ENCODE data around the gene EML6.

Gene EML6

DNA sequence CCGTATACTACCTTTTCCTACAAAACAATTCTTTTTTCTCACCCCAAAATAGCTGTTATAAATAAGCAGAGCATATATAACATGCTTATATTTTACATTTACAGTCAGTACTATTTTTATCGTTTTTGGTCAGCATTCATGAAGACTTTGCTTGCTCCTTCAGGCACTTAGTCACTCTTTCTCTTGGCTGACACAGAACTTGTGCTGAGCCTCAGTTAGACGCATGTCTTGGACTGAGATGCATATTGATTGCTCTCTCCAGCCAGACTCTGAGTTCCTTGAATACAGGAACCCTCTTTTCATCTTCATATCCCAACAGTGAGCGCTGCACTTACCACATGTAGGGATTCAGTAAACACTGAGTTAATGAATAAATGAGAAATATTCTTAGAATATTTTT is 168.4 kb downstream of the EML6 start:
- no peak for DNase-seq

DNA sequence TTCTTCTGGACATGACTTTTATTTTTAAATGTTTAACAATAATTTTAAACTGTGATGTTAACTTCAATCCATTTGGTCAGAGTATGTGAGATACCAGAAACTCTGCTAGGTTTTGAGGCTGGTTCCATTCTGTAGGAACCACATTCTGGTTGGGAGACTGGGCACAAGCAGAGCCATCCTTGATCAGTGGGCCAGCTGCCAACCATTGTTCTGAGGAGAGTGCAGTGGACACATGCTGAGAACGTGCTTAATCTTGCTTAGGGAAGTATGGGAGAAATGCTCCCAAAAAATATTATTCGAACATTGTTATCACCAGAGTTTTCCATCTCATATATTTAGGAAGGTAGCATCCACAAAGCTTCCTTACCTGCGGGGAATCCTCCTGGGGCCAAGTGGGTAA is 171.0 kb downstream of the EML6 start:
- no peak for DNase-seq

DNA sequence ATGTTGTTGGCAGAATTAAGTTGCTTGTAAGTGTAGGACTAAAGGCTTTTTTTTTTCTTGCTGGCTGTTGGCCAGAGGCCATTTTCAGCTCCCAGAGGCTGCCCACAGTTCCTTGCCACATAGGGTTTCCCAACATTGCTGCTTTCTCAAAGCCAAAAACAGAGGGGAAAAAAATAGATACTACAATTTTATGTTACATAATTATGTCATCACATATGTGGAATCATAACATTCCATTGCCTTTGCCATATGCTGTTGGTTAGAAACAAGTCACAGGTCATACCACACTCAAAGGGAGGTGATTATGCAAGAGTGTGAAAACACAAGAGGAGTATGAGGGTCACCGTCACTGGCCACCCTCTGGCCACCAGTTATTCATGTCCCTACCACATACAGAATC is 172.3 kb downstream of the EML6 start:
- no peak for DNase-seq

DNA sequence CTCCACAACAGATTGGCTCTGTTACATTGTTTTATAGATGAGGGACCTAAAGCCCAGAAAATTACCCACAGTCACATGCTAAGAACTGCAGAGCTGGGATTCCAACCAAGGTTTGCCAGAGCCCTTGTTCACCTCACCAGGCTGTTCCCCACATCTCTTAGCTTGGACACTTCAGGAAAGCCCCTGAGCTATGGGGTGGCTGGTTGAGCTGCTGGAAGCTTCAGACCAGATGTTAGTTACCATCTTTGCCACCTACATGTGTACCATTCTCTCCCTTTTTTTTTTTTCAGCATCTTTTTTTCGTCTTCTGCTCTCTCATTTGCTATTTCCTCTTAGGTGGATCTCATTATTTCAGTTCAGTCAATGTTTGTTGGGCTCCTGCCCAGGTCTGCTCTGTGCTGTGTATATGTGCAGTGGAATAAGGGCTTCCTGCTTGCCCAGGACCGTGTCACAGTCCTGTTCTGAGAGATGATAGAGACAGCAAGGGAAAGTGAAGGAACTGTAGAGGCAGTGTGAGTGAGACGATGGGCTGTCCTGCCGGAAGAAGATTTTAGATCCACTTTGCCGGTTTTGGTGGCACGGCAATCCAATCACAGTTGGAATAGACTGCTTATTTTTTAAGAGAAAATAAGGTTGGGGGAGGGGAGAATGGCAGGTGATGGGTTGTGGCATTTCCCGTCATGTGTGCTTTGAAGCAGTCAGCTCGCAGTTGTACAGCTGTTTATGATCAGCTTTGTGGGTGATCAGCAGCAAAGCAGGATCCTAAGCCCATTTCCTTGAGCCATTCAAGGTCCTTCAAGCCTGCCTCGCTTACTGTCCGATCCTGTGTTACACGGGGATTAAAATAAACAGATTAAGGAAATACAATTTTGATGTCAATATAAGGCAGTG is 174.2 kb downstream of the EML6 start:
- no peak for DNase-seq

DNA sequence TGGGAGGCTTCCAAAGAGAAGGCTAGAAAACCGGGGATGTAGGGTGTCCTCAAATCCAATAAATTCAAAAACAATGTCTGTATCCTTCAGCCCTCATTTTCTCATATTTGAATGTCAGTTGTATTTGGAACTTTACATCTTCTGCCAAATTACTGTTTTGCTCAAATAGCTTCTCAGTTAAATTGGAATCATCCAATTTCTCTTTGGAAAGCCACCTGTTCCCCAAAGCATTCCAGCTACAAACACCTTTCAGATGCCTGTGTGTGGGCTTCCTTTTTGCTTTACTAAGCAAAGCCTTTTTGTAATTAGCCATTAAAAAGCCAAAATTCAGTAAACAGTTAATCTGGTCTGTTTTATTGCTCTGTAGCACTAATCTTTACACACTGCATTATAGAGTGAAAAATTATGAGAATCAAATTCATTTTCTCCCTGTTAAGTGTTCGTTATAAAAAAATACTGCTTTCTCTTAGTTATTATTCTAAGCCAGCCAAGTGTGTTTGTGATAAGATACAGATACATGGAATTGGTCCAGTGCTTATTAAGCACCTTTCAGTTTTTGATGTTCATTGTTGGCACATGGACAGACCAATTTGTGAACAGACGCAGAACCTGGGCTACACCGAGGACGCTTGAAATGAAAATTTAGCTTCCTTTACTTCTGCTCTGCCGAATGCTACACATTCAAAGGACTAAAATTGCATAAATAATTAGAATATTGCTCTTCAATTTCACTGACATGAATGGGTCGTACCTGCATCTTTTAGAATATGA is 175.2 kb downstream of the EML6 start:
- DNase-seq = no peak

DNA sequence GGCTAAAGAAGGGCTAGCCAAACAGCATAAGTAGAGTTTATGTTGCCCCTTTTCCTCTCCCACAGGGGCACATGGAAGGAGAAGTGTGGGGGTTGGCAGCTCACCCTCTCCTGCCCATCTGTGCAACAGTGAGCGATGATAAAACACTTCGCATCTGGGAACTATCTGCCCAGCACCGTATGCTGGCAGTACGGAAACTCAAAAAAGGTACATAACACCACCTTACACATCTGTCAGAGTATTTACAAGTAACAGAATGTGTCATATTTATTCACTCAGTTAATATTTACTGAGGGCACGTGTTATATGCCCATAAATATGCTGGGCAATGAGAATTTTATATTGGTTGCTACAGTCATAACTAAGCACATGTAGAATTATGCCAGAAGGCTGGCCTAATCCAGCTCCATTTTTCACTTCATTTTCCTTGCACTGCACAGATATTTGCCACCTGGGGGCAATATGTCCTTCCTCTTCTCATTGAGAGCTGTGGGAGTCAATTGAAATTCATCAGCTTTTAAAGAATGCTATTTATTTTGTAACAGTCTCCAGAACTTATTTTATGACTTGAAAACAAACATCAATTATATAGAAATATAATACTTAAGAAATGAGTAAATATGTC is 176.2 kb downstream of the EML6 start:
- DNase-seq = no peak

DNA sequence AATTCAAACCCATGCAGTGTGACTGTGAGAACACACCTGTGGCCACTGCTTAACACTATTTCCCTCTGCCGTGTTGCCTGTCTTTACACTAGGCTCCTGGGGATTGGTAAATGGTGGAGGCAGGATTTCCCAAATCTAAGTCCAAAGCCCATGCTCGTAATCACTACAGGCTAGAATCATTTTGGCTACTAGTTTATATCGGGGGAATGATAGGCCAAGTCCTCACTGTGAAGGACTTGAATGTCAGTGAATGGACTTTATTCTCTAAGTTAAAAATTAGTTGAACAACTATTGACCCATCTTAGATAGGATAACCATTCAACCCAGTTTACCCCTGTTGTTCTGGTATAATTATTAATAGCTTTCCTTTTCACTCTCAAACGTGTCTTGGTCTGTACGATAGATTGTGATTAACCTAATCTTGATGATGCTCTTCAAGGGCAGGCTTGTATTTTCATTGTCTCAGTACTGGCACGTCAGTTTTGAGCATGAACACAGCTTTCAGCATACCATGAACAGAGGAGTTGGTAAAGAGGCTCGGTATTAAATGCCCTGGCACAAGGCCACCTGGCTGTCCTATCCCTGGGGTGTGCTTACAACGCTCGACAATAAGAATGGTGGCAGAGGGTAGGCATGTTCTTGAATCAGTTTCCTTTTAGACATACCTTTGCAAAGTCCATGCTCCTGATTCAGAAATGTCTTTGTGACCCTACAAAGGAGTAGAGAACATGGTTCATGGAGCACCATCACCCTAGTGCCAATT is 177.9 kb downstream of the EML6 start:
- no peak for DNase-seq

DNA sequence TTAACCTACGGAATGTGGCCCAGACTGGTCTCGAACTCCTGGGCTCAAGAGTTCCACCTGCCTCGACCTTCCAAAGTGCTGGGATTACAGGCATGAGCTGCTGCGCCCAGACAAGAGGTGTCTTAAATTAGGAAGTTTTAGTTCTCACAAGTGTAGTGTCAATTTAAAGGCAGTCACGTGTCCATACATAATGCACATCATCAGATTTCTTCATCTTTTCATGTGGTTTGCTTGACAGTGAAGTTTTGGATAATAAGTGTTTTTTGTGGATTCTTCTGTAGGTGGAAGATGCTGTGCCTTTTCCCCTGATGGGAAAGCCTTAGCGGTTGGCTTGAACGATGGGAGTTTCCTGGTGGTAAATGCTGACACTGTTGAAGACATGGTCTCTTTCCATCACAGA is 179.3 kb downstream of the EML6 start:
- DNase-seq = no peak

DNA sequence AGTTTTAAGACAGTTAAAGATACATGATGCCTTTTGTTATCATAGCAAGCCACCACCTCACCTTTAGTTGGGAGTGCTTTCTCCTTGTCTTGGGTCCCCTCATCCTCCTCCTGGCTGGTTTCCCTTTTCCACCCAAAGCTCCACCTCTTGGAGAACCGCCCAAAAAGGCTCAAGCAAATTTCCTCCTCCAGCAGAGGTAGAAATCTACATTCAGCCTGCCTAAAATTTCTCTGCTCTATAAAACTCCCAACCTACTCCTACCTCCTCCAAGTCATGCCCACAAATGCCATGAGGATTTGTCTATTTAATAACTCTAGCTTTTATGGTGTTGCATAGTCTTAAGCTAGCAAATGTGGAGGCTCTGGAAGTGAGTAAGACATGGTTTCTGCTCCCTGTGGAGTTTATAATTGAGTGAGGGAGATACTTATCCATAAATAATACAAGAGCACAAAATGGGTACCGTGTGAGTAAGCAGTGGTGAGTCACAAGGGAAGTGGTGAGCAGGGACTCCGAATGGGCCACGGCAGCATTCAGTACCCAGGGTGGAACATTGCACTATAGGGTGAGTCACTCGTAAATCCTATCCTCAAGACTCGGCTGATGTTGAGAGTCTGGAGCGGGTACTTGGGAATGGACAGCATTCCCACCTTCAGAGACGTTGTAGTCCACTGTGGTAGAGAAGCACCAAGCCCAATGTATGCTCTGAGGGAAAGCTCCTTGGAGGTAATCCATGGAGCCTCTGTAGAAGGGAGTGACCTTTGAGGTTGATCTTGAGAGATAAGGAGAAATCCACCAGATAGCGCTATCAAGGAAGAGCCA is 180.5 kb downstream of the EML6 start:
- DNase-seq = peak; percentile 80

DNA sequence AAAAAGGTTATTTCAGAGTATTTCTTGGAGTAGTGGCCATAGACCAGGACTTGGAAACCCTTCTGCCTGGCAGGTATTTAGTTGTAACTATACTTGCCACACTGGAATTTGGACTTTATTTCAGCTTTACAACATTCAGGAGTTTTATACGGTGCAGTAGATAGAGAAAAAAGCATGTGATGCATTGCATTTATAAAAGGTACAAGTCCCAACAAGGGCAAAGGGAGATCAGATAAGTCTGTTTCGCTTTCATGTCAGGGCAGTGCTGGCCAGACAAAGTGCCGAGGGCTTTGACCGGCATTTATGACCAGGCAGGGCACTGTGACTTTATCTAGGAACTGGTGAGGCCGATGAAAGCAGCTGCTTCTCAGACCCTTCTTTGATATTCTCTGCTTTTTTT is 181.4 kb downstream of the EML6 start:
- DNase-seq = no peak

DNA sequence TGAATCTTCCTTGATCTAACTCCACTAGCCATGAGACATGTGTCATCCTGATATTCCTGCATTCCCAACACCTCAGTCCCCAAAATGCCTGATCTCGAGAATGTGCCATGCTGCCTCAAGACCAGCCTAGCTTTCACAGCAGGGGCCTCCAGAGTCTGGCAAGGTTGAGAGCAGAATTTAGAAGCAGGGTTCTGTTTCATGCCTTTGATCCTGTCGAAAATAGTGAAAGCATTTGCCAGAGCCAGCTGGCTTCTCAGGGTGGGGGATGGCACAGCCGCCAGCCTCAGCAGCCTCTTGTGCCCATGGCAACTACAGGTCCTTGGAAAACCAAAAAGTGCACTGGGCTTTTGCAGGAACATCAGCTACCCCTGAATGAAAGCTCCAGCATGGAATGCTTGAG is 183.3 kb downstream of the EML6 start:
- no peak for DNase-seq

DNA sequence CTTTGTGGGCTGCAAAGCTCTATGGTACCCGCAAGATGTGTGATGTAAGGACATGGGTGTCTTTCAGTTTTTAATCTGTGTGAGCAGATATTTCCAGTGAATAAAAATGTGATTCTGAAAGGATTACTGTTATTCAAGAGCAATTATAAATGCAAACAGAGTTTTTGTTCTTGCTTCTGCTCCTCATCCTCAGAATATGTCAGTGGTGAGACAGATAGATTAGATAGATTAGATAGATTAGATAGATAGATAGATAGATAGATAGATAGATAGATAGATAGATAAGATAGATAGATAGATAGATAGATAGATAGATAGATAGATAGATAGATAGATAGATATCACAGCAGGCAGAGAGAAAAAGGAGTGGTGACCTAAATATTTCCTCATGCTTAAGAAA is 184.2 kb downstream of the EML6 start:
- DNase-seq = no peak

DNA sequence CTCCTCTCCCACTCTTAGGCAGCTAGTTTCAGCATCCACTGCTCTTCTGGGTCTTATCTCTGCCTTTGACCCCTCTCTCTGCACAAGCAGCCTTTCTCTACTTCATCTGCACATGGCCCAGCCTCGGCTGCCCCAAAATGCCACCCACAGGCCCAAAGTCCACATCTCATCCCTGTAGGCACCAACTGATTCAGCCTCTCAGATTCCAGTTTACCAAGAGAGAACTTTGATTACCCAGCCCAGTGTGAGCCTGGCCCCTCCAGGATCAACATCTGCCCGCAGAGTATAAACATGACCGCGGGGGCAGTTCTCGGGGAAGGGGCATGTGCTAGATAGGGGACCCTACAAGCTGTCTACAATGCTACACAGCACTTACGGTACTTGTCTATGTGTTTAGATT is 185.1 kb downstream of the EML6 start:
- no peak for DNase-seq

DNA sequence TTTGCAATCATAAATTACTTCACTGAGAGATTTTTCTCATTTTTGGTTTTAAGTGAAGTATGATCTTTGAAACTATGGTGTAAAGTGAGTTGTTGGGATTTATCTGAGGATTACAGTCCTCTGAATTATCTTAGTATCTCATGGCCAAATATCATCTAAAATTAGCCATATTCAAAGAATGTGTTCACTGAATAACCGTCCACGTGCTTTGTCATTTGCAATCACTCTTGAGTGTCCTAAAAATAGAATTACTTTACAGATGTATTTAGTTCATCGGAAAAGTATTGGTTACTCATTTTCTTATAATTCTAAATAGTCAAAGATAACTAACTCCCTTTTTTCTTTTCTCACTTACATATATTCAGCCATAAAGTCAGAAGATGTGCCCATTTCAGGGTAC is 185.5 kb downstream of the EML6 start:
- no peak for DNase-seq

DNA sequence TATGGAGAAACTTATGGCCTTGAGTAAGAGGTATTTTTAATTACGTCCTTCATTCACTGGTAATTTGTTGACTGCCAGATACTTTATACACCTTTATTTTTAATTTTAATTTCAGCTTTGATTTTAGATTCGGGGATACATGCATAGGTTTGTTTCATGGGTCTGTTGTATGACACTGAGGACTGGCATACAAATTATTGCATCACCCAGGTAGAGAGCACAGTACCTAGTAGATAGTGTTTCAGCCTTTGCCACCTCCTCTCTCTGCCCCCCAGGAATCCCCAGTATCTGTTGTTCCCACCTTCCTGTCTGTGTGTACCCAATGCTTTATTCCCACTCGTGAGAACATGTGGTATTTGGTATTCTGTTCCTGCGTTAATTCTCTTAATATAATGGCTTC is 188.8 kb downstream of the EML6 start:
- no peak for DNase-seq

DNA sequence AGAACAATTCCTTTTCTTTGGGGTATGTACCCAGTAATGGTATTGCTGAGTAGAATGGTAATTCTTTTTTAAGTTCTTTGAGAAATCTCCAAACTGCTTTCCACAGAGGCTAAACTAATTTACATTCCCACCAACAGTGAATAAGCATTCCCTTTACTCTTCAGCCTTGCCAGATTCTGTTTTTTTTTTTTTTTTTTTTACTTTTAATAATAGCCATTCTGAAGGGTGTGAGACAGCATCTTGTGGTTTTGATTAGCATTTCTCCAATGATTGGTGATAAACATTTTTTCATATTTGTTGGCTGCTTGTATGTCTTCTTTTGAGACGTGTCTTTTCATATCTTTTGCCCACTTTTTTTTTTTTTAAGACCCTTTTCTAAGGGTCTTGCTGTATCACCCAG is 189.4 kb downstream of the EML6 start:
- DNase-seq = no peak

DNA sequence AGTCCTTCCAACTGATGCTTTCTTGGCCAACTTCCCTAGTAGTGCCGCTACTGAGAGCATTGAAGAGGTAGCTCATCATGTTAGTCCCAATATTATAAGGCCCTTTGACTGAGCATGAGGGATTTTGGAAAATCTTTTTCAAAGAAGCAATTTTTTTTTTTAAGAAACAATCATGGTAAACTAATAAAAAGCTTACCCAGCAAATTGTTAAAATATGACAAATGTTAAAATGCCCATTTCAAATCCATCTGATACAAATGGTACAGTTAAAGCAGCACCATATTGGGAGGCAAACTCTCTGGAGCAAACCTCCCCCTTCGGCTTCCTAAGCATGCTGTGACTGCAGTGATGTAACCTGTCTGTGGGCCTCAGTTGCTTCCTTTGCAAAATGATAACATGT is 191.2 kb downstream of the EML6 start:
- DNase-seq = no peak

DNA sequence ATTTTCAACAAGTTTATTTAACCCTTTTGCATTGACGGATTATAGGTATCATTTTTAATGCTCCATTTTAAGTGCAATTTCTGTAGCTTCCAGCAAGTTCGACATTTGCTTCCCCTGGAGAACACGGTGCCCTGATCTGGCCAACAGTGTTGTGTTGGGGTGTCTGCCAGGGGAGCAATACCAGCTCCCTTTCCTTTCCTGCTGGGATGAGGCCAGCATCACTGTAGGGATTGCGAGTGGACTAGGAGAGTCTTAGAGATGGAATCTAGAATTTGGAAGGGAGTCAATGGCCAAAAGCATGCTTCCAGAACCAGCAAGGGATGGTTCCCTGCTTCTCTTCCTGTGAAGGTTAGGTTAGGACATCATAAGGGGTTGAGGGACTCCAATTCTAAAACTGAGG is 191.6 kb downstream of the EML6 start:
- no peak for DNase-seq

DNA sequence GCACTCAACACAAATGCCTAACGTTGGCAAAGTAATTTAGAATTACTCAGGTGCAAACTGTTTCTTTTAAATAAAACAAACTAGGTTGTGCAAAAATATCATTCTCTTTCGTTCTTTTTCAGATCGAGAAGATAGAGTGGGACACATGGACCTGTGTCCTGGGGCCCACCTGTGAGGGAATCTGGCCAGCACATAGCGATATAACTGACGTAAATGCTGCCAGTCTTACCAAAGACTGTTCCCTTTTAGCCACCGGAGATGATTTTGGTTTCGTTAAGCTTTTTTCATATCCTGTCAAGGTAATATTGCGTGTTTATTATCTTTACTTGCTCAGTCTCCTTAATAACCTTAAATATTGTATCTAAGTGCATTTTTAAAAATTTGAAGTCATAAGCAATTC is 193.2 kb downstream of the EML6 start:
- no peak for DNase-seq

DNA sequence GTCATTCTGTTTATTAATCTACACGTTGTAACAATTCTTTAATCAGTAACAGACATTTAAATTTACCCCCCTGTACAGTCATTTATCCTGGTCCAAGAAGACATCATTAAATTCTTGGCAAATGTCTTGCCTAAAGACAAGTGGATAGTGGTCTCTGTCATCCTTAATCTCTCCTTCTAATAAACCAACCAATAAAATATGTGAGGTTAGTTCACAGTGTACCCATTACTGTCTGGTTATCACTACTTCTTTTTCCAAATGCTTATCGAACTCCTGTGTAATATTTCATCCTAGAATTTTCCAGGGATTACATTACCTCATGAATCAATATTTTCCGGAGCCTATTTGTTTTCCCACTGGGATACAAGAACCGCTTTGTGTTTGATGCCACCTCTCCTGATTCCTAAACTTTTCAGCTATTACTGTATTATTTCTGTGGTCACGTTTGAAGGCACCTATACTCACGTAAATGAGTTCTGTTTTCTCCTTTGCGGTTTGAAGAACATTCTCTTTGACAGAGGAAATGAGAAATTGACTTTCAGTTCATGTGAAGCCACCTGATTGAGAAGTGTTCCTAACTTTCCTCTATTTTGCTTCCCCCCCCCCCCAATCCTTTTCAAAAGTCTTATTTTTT is 195.3 kb downstream of the EML6 start:
- DNase-seq = no peak

DNA sequence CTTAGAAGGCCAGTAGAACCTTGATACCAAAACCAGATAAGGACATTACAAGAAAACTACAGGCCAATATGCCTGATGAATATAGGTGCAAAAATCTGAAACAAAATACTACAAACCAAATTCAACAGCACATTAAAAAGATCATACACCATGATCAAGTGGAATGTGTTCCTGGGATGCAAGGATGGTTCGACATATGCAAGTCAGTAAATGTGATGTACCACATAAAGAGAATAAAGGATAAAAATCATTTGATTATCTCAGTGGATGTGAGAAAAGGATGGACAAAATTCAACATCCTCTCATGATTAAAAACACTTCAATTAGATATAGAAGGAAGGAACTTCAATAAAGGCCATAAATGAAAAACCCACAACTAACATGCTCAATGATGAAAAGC is 197.2 kb downstream of the EML6 start:
- DNase-seq = no peak

DNA sequence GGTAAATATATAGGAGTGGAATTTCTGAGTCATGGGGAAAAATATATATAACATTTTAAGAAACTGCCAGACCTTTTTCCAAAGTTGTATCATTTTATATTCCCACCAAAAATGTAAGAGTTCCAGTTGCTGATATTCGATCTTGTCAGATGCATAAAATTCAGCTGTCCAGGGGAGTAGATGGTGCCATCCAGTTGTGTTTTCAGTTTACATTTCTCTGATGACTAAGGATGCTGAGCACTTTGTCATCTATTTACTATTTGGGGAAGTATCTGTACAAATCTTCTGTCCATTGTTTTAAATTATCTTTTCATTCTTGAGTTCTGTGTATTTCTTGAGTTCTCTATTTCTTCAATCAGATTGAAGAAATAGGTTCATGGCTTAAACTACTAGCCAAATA is 200.7 kb downstream of the EML6 start:
- DNase-seq = no peak
